GM18909 (cell line): ENCODE data around the gene FBN3.

Source experiments
- ATAC-seq: cut with Tn5 transposase; IDR thresholded peaks from one replicate; pipeline ENCODE4 v1.9.1; 2021; ENCODE audit warnings: mild to moderate bottlenecking; ENCODE audit not compliant: unreplicated experiment, poor library complexity

Gene FBN3

DNA sequence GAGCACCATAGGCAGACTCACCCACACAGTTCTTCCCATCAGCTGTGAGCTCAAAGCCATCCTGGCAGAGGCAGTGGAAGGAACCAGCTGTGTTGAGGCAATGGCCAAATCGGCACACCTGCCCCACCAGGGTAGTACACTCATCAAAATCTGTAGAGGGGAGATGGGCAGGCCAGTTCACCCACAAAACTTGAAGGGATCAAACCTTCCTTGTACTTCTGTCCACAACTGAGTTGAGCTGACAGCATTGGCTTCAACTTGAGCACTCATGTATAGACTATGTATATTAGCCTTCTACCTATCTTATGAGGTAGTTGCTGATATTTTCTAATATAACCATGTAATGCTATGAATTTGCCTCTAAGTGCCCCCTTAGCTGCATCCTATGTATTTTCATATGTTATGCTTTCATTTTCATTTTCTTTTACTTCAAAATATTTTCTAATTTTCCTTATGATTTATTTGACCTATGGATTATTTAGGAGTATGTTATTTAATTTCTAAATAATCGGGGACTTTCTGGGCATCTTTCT lies 54.0 kb downstream of the FBN3 start:
- no peak for ATAC-seq

DNA sequence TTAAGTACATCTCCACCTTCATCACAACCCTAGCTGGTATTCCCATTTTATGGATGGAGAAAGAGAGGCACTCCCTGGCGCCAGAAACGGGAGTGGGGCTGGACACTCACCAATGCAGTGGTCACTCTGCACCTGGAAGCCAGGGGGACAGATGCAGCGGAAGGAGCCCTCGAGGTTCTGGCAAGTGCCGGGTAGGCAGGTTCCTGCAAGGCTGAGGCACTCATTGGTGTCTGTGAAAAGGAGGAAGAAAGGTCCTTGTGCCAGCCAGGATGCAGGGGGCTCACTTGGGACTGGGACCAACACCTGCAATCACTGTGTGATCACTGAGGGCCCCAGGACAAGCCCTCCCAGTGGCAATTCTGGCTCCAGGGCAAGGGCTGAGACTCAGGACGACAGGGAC lies 55.1 kb downstream of the FBN3 start:
- ATAC-seq = no peak

DNA sequence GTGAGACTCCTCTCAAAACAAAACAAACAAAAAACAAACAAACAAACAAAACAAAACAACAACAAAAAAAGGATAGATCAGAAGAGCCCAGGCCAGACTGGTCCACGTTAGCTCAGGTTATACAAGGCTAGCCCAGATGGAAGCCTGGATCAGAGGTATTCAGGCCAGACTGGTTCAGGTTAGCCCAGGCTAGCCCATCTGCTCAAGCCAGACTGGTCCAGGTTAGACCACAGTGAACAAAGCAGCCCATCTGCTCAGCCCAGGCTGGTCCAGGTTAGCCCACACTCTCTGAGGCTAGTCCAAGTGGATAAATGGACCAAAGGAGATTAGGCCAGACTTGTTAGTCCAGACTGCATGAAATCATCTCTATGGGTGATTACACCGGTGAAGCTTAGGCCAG lies 55.7 kb downstream of the FBN3 start:
- no peak for ATAC-seq

DNA sequence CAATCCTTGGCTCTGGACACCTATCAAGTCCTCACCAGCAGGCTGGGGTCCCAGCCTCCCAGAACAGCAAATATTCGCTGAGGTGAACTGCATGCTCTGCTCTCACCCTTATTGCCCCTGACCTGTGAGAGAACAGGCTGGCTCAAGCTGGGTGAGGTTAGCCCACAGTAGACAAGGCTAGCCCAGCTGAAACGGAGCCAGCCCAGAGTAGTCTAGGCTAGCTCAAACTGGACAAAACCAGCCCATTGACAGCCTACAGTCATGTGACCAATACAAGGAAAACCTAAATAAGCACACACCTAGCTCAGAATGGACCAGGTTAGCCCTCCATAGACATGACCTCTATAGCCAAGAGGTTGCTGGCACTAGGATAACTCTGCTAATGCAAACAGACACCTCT lies 58.4 kb downstream of the FBN3 start:
- ATAC-seq = no peak

DNA sequence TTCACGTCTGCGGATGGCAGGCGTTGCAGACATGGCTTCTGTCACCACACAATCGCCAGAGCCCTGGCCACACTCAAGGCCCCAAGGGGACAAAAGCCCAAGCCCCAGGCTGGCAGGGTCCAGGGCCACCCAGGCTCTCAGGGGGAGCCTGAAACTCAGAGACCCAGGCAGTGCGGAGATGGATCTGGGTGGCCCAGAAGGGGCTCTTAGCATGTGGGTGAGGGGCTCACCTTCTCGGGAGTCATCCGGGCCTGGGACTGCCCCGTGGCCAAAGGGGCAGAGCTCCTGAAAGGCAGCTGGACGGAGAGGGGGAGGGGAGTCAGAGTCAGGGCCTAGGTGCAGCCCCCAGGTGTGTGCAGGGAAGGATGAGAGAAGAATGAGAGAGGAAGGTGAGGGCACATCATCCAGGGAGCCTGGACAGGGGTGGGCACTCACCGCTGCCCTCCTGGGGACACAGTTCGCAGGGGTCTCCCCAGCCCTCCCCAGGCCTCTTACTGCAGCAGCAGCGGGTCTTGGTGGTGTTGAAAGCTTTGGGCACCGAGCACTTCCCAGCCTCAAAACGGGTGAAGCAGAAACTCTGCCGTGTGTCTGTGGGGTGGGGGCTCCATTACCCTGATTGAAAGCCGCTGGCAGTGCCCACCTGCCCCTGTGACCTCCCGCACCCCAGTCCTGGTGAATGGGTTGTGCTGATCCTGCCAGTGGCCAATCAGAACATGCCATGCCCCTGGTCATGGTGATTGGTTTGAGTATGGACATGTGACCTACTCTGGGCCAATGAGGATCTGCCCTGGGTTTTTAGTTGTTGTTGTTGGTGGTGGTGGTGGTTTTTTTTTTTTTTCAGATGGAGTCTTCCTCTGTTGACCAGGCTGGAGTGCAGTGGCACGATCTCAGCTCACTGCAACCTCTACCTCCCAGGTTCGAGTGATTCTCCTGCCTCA lies 59.5 kb downstream of the FBN3 start:
- no peak for ATAC-seq

DNA sequence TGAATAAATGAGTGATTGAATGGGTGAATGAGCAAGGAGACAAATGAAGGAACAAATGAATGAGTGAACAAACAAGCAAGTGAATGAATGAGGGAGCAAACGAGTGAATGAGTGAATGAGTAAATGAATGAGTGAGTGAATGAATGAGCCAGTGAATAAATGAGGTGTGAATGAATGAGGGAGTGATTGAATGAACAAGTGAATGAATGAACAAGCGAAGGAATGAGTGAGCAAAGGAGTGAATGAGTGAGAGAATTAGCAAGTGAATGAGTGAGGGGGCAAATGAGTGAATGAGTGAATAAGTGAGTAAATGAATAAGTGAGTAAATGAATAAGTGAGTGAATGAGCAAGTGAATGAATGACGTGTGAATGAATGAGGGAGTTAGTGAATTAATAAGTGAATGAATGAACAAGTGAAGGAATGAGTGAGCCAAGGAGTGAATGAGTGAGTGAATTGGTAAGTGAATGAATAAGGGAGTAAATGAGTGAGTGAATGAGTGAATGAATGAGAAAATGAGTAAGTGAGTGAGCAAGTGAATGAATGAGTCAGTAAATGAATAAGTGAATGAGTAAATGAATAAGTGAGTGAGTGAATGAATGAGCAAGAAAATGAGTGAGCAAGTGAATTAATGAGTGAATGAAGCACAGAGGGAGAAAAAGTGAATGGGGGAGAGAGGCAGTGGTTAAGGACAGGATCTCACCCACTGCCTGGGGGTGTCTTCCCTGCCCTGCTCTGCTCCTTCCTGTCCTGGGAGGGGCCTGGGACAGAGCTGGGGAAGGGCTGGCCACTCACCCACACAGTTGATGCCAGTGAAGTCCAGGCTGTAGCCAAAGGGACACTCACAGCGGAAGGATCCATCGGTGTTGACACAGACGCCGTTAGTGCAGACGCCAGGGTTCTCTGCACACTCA lies 60.4 kb downstream of the FBN3 start:
- ATAC-seq = no peak

DNA sequence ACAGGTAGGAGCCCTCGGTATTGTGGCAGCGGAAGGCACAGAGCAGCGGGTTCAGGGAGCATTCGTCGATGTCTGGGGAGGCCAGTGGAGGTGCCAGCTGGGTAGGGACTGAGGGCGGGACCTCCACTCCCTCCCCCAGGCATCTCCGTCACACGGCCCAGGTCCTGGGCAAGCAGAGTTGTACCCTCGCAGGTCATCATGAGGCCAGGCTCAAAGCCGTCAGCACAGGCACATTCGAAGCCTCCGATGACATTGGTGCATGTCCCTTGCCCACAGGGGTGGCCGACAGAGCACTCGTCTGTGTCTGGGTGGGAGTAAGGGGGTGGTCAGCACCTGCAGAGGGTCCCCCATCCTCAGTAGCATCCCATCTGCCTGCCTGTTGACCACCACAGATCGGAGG lies 61.5 kb downstream of the FBN3 start:
- ATAC-seq = no peak

DNA sequence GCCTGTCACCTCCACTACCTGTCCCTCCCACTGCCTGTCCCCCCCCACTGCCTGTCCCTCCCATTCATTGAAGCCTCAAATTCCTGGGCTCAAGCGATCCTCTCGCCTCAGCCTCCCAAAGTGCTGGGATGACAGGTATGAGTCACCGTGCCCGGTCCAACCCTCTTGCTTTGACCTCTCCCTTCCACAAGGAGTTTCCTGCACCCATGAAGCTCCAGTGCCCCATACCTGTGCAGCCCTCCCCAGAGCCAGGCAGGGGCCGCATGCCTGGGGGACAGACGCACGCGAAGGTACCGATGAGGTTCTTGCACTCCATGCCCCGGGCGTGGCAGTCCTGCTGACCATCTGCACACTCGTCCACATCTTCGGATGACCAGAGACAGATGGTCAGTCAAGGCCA lies 62.5 kb downstream of the FBN3 start:
- no peak for ATAC-seq

DNA sequence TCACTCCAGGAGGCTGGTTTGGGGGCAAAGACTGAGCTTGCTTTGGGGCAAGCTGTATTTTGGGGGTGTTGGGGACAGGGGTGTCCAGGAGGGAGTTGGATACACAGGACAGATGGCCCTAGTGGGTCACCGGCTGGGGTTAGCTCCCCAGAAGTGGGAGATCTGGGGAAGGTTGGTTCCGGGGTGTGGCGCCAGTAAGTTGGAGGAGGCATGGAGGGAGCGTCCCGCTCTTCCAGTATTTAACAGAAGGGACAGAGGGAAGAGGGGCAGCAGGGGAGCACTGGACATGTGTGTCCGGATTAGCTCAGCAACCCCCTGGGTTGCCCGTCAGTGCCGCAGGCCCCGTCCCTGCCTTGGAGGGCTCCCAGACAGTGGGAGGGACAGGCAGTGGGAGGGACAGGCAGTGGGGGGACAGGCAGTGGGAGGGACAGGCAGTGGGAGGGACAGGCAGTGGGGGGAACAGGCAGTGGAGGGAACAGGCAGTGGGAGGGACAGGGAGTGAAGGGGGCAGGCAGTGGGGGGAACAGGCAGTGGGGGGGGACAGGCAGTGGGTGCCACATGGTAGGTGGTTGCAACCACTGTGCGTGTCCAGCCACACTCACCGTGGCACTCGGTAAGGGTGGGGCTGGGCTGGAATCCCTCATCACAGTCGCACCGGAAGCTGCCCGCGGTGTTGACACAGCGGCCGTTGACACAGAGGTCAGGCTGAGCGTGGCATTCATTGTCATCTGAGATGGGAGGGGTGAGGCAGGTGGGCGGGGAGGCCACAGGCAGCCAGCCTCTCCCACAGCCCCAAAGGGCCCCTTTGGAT lies 63.6 kb downstream of the FBN3 start:
- ATAC-seq = no peak

DNA sequence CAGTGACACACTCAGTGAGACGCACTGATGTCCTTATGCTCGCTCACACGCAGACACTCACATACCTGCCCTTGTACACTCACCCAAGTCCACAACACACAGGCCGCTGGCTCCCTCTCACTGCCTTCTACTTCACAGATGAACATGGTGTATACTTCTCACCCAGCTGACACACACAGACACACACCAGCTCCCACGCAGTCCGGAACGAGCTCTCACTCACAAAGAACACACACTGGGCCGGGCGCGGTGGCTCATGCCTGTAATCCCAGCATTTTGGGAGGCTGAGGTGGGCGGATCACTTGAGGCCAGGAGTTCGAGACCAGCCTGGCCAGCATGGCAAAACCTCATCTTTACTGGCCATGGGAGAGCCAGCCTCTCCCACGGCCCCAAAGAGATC lies 65.2 kb downstream of the FBN3 start:
- no peak for ATAC-seq

DNA sequence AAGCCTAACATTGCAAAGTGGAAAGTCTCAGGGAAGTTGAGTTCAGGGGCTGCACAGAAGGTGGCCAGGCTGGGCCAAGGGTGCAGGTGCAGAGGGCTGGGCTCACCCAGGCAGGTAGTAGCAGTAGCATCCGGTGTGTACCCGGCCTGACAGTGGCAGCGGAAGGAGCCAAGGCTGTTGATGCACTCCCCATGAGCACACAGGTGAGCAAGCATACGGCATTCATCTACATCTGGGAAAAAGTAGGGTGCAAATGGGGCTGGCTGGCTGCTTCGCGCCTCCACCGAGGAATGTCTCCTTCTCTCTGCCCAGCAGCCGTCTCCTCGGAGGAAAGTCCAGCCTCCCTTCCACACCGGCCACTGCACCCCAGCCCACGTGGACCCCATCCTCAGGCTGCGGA lies 66.3 kb downstream of the FBN3 start:
- ATAC-seq = no peak

DNA sequence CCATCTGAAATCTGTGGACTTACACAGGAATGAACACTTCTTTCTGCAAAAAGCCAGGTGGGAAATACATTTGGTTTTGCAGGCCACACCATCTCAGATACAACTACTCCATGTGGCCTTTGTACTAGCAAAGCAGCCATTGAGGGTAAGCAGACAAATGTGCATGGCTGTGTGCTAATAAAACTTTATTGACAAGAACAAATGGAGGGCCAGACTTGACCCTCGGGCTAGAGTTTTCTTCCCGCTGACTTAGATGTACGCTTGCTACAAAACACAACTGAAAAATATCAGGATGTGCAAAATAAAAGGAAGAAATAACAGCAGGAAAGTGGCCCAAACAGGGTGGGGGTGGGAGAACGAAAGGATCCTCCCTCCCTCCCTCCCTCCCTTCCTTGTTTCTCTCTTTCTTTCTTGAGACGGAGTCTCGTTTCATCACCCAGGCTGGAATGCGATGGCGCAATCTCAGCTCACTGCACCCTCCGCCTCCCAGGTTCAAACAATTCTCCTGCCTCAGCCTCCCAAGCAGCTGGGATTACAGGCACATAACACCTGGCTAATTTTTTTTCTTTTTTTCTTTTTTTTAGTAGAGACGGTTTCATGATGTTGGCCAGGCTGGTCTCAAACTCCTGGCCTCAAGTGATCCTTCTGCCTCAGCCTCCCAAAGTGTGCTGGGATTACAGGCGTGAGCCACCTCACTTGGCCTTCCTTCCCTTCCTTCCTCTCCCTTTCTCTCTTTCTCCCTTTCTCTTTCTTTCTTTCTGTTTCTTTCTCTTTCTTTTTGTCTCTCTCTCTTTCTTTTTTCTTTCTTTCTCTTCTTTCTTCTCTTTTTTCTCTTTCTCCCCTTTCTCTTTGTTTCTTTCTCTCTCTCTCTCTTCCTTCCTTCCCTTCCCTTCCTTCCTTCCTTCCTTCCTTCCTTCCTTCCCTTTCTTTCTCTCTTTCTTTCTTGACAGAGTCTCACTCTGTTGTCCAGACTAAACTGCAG lies 67.5 kb downstream of the FBN3 start:
- ATAC-seq = no peak

DNA sequence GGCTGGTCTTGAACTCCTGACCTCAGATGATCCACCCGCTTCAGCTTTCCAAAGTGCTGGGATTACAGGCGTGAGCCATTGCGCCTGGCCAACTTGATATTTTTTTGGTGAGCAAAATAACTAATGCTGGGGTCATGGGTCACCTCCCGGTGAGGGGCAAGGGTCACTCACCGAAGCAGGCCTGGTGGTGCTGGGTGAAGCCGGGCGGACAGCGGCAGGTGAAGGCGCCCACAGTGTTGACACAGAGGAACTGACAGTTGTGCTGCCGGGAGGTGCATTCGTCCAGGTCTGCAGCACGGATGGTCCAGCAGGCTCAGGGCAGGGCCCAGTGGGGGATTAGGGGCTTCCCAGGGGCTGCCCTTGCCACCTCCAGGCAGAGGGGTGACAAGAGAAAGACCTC lies 68.6 kb downstream of the FBN3 start:
- no peak for ATAC-seq

DNA sequence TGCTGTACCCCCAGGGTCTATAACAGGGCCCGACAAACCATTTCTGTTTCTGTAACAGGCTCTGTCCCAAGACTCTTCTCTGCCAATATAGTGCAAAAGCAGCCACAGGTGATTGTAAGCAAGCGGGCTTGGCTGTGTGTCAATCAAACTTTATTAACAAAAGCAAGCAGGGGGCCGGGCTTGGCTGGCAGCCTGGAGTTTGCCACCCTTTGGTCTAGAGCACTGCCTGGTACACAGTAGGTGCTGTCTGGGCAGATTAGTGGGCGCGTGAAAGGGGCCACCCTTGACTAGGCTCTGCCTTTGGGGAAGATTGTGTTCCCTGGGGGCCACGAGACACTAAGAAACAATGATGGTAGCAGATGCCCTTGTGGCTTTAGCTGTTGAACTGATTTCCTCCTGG lies 69.4 kb downstream of the FBN3 start:
- no peak for ATAC-seq

DNA sequence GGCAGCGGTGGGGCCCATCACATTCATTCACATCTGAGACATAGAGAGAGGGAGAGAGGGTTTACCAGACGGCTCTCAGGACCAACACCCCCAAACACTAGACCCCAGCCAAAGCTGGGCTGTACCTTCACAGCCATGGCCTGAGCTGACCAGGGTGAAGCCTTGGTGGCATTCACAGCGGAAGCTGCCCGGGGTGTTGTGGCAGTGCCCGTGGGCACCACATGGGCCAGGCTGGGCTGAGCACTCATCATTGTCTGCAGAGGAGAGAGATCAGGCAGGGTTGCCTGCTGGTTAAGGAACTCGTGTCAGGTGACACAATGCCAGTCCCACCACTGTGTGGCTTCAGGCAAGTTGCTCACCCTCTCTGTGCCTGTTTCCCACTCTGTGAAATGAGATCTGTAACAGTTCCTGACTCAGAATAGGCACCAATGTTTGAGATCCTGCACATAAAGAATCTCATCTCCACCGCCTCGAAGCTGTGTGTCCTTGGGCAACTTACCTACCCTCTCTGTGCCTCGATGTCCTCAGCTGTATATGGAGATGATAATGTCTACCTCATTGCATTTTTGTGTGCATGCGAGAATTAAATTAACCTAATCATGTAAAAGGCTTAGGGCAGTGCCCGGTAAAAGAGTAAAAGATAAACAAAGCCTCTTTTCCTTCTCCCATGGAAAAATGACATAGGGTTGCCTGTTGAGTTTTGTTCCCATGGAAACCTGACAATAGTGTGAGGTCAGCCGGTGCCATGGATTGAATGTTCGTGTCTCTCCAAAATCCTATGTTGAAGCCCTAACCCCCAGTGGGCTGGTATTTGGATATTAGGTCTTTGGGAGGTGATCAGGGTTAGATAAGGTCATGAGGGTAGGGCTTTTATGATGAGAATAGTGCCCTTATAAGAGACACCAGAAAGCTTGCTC lies 74.0 kb downstream of the FBN3 start:
- no peak for ATAC-seq

DNA sequence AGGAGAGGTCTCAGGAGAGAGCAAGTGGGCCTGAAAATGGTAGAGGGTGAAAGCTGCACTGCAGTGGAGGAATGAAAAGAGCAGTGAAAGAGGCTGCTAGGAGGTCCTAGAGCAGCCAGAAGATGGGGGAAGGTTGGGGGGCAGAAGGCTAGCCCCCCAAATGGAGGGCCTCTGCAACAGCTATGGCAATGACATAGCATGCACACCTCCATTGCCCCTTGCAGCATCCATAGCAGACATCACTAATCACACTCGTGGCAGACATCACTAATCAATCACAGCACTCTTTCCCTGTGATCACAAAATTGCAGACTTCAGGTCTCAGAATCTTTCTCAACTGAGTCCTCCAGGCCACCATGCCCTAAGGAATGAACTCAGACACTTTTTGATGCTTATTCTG lies 74.9 kb downstream of the FBN3 start:
- no peak for ATAC-seq

DNA sequence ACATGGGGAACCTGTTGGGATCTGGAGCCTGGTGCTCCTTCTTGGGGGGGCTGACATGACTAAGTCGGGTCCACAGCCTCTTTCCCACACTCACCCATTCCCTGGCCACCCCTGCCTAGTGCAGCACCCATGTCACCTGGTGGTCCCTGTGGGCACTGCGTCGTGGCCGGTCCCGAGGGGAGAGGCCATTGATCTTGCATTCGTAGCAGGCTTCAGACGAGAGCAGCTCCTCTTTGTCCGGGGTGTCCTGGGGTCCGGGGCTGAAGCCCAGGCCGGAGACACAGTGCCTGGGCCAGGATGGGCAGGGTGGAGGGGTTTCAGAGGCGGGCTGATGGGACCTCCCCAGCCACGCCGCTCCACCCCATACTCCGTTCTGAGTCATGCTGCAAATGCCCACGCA lies 77.5 kb downstream of the FBN3 start:
- no peak for ATAC-seq
